ENCODE results near the gene ACAT2.
A peak's percentile ranks its signal among the peaks of the same experiment; 100 is the strongest.
"Not testable (repeated sequence)": the region's sequence is repeated elsewhere in the genome, so short reads cannot be mapped to it uniquely, and the experiment has no call there.

Gene ACAT2

DNA sequence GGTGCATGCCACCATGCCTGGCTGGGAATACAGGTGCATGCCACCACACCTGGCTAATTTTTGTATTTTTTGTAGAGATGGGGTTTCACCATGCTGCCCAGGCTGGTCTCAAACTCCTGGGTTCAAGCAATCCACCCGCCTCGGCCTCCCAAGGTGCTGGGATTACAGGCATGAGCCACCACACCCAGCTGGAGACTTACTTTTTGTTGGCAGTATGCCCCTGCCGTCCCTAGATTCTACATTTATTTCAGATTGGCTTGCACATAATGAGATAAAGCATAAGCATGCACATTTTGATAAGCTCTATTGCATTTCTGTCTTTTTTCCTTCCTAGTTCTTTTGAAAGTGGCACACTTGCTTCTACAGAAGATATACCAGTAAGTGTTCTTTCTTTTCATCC lies 54.9 kb downstream of the ACAT2 start:
- DNase-seq, result not testable (repeated sequence)

DNA sequence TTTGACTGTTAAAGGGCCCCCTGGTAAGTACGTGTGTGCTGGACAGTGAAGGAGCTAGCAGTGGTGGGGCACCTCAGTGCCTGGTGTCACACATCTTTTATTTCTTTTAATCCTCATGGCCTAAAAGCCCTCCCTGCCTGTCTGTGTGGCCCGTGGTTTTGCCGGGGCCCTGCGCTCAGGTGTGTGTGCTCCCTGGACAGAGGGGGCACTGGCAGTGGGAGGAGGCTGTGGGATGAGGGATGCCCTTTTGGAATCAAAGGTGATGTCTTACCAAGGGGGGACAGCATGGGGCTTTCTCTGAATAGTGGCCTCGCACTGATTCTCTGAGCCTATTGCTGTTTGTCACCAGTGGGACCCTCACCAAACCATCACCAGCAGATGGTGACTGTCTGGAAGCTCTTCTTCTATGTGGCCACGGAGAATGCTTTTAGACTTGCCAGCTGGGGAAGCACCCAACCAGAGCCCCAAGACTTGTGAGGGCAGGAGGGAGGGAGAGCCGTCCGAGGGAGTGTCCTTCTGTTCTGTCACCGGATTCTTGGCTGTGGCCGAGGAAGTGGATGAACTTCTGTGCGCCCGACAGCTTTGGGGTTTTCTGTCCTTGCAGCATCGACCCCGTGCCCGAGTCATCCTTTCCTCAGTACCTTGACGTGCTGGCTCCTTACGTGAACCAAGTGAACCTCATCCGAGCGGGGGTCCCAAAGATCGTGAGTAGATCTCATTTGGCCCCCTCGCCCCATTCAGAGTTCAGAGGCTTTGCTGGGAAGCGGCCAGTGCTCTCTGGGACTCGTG lies 56.3 kb downstream of the ACAT2 start:
- no peak for DNase-seq

DNA sequence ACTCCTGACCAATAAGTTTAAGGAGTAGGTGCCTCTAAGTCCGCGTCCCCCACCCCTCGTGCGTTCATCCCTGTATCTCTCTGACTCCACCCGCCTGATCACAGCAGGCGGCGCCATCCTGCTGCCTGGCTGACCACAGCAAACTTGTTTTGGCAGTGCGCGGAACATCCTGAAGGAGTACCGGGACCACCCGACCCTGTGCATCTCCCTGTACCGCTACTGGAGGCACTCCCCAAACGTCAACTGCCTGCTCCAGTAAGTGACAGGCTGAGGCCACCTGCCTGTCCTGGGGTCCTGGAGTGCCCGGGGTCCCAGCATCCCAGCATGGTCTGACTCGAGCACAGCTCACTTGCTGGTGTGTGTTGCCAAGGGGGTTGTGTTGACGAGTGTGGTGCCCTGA lies 57.3 kb downstream of the ACAT2 start:
- DNase-seq, result no peak

DNA sequence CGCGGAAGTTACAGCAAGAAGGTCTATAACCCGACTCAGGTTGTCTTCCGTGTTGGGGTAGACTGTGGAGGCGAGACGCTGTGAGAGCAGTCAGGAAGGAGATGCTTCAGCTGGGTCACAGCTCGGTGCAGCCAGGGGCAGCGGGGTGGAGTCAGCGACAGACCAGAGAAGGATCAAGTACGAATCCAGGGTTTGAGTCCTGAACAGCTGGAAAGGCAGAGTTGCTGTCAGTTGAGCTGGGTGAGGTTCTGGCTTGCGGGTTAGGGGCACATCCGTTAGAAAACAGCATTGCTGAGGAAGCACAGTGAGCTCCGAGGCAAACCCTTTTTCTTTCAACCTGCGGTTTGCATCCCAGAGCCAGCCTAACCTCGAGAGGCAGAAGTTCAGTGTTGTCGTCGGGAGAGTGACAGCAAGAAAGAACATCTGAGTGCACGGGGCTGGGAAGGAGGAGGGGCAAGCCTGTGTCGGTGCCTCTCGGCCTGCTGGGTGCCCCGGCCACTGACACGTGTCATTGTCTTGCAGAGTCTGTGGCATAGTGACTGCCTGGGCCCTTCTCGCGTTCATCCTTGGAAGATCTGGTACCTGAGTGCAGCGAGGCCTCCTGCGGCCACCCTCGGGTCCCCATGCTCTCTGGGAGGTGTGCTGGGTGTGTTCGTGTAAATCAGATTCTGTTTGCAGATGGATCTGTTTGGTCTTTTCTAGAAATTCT lies 58.2 kb downstream of the ACAT2 start:
- peak; percentile 70 for DNase-seq

DNA sequence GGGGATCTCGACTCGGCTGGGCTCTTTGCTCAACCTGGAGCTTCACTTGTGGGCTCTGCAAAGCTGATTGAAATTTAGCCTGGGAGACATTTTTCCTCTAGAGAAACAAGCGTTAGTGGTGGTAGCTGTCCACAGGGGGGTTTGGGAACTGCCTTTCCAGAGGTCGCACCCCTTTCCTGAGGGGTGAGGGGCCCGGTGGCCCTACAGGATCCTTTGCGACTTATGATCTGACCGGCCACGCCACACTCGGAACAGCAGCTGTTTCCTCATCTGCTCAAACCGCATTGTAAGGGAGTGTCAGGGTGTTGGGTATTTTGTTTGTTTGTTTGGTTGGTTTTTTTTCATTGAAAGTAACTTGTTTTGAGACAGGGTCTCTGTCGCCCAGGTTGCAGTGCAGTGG lies 59.3 kb downstream of the ACAT2 start:
- DNase-seq, result no peak

DNA sequence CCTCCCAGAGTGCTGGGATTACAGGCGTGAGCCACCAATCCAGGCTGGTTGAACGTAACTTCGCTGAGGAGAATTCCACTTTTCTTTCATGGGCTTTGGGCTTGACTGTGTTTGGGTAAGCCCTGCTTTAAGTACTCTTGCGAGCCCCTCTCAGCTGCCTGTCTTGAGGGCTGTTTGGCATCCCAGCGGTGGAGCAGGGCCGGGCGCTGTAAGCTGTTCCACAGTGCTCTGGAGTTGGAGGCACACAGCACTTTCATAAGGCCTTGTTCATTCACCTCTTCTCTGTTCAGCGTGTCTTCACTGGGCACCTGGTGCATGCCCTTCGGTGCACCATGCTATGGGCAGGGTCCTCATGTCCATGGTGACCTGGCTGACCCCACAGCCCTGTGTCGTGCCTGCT lies 59.9 kb downstream of the ACAT2 start:
- no peak for DNase-seq

DNA sequence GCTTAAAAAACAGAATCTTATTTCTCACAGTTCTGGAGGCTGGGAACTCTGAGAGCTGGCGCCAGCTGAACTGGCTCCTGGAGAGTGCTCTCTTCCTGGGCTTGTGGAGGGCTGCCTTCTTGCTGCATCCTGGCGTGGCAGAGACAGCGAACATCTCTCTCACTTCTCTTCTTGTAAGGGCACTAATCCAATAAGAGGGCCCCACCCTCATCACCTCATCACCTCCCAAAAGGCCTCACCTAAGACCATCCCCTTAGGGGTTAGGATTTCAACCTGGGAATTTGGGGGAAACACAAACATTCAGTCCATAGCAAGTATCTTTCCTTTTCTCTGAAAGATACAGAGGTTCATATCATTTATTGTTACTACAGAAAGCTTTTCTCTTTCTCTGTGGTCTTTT lies 62.1 kb downstream of the ACAT2 start:
- DNase-seq, result no peak

DNA sequence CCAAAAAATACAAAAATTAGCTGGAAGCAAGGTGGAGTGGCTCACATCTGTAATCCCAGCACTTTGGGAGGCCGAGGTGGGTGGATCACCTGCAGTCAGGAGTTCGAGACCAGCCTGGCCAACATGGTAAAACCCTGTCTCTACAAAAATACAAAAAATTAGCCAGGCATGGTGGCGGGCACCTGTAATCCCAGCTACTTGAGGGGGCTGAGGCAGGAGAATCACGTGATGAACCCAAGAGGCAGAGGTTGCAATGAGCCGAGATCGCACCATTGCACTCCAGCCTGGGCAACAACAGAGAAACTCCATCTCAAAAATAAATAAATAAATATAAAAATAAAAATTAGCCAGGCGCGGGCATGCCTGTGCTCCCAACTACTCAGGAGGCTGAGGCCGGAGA lies 62.8 kb downstream of the ACAT2 start:
- not testable (repeated sequence) for DNase-seq

DNA sequence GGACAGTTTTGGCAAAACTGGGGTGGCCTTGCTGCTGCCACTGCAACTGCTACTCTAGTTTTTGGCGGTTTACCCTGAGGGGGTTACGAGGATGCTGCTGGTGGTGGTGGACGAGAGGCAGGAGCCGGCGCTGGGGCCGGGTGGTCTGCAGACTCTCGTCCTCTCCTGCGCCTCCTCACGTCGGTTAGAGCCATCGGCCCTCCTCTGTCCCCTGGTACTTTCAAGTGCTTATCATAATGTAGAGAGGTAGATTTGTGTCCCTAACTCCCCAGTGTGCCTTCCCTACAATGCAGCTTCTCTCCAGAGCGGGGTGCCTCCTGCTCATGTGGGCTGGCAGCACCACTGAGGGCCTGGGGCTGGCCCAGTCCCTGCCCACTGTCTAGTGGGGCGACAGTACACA lies 64.2 kb downstream of the ACAT2 start:
- DNase-seq, result no peak

DNA sequence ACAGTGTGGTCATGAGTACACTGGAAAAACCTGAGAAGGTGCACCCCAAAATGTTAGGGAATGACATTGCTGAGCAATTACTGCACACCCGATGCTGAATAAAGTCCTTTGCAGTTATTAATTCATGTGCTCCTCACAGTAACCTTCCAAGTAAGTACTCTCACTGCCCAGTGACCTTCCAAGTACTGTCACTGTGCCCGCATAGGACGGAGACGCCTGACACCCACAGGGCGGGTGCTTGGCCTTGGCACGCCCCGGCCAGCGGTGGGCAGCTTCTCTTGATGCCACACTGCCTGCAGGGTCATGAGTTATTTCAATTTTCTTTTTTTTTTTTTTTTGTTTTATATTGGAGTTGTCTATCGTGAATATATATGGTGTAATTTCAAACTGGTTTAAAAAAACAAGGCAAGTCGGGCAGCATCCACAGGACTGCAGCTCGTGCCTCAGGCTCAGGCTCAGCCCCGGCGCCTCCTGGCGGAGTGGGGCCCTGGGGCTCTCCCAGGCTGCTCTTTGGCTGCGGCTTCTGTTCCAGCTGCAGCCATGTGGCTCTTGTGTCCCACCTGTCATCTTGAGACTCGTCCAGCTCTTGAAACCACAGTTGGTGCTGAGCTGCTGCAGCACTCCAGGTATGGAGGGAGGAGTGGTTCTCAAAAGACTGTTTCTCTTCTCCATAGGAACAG lies 65.3 kb downstream of the ACAT2 start:
- no peak for DNase-seq

DNA sequence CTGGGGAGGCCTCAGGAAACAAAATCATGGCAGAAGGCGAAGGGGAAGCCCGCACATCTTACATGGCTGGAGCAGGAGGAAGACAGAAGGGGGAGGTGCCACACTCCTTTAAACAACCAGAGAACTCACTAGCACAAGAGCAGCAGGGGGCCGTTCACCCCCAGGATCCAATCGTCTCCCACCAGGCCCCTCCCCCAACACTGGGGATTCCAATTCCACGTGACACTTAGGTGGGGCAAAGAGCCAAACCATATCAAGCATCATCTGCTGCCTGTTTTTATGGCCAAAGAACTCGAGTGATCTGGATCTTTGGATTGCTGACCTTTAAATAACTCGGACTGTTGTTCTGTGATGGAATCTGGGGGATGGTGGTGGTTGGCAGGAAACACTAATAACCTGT lies 66.2 kb downstream of the ACAT2 start:
- no peak for DNase-seq

Data from KG1 (cell line).